Calu3 (cell line): Measurements from ENCODE around the gene ZNF57. TPM values are rescaled to one million over a fixed set of nuclear protein-coding genes. Genes with fewer than 3 reads are reported as not detected.

Source experiments
- BruUV-seq: library from RNA; stranded (reverse); fragments of 400-500 nt; replicated peaks from 2 replicates; lab custom pipeline; 2021; lab: Mats Ljungman, UMichigan
- CTCF ChIA-PET: fragments of 300-600 bp; sonication (Branson Sonifier 250); formaldehyde crosslinking; loops from one replicate; lab custom pipeline; 2022; ENCODE audit warnings: antibody characterized with exemption; lab: Charles Lee
- DNase-seq: peaks from one replicate; pipeline ENCODE4 v3.0.0; 2022
- H3K27ac Mint-ChIP-seq: one replicate; pipeline ENCODE4 v1.8.0; 2022; ENCODE audit warnings: mixed read lengths; ENCODE audit not compliant: unreplicated experiment
- H3K27me3 Mint-ChIP-seq: one replicate; pipeline ENCODE4 v1.8.0; 2022; ENCODE audit warnings: mixed read lengths; ENCODE audit not compliant: unreplicated experiment
- H3K36me3 Mint-ChIP-seq: one replicate; pipeline ENCODE4 v1.8.0; 2022; ENCODE audit warnings: mild to moderate bottlenecking, moderate library complexity, mixed read lengths; ENCODE audit not compliant: insufficient read depth, unreplicated experiment
- H3K4me1 Mint-ChIP-seq: one replicate; pipeline ENCODE4 v1.8.0; 2022; ENCODE audit warnings: mild to moderate bottlenecking, low read depth, mixed read lengths; ENCODE audit not compliant: unreplicated experiment
- H3K4me3 Mint-ChIP-seq: one replicate; pipeline ENCODE4 v1.8.0; 2022; ENCODE audit warnings: mild to moderate bottlenecking, low read depth, moderate library complexity, mixed read lengths; ENCODE audit not compliant: unreplicated experiment
- H3K9me3 Mint-ChIP-seq: one replicate; pipeline ENCODE4 v1.8.0; 2022; ENCODE audit warnings: low read depth, mixed read lengths; ENCODE audit not compliant: unreplicated experiment
- intact Hi-C: fragments of 100-400 bp; cut with micrococcal nuclease; formaldehyde crosslinking; loops from one replicate; pipeline ENCODE4 v1.10.0; 2022; ENCODE audit not compliant: unreplicated experiment
- total RNA-seq: library from RNA; stranded (reverse); gene quantifications from 2 replicates; pipeline ENCODE4 v1.2.3, GENCODE V29; 2022
- TF ChIP-seq, protein P1 (sequence below): fragments of 200-600 bp; IDR thresholded peaks from one replicate; pipeline ENCODE4 v1.8.0; 2022; ENCODE audit warnings: antibody characterized with exemption; ENCODE audit not compliant: unreplicated experiment

ZNF57 gene
- total RNA-seq, 1 experiment from 2014 or later: 6.0 TPM

GRCh38 chr19:2856457-2857050, 44.2 kb upstream of the ZNF57 start:
- peaks cover 14% of the 10 kb centered on the region for H3K36me3 Mint-ChIP-seq
- no peaks in the 10 kb centered on the region for H3K4me1 Mint-ChIP-seq
- no peak for DNase-seq
- intact Hi-C loops: no loop called here
- H3K27me3 Mint-ChIP-seq: no peaks in the 10 kb centered on the region
- no peak overlapping the region for H3K4me3 Mint-ChIP-seq
- BruUV-seq: no TSS peak
- H3K9me3 Mint-ChIP-seq: peaks cover 6% of the 10 kb centered on the region
- no peak overlapping the region for H3K27ac Mint-ChIP-seq
- TF ChIP-seq, protein P1, sequence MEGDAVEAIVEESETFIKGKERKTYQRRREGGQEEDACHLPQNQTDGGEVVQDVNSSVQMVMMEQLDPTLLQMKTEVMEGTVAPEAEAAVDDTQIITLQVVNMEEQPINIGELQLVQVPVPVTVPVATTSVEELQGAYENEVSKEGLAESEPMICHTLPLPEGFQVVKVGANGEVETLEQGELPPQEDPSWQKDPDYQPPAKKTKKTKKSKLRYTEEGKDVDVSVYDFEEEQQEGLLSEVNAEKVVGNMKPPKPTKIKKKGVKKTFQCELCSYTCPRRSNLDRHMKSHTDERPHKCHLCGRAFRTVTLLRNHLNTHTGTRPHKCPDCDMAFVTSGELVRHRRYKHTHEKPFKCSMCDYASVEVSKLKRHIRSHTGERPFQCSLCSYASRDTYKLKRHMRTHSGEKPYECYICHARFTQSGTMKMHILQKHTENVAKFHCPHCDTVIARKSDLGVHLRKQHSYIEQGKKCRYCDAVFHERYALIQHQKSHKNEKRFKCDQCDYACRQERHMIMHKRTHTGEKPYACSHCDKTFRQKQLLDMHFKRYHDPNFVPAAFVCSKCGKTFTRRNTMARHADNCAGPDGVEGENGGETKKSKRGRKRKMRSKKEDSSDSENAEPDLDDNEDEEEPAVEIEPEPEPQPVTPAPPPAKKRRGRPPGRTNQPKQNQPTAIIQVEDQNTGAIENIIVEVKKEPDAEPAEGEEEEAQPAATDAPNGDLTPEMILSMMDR: no peak
- CTCF ChIA-PET: no interaction called here

DNA sequence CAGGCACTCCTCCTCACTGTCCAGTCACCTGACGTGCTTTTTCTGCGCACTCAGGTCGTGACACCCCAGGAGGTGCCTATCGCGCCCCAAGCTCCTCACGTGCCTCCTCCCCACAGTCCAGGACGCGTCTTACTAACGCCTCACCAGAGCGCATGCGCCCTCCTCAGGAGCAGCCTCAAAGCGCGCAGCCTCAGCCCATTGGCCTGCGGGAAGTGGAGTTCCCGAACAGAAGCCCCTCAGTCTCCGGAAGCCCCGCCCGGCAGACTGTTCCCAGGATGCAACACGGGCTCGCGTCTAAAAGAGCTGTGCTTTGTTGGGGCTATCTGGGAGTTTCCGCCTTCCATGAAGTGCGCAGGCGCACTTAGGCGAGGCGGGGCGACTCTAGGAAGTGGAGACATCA, 41.9 kb upstream of the ZNF57 start:
- no peak overlapping the region for H3K4me3 Mint-ChIP-seq
- intact Hi-C loops: no loop called here
- no peak overlapping the region for H3K27ac Mint-ChIP-seq
- no peaks in the 10 kb centered on the region for H3K4me1 Mint-ChIP-seq
- CTCF ChIA-PET: no interaction called here
- DNase-seq: no peak
- no peaks in the 10 kb centered on the region for H3K36me3 Mint-ChIP-seq
- H3K27me3 Mint-ChIP-seq: no peaks in the 10 kb centered on the region
- TF ChIP-seq, protein P1: no peak
- BruUV-seq: no TSS peak
- H3K9me3 Mint-ChIP-seq: peaks cover 9% of the 10 kb centered on the region

DNA sequence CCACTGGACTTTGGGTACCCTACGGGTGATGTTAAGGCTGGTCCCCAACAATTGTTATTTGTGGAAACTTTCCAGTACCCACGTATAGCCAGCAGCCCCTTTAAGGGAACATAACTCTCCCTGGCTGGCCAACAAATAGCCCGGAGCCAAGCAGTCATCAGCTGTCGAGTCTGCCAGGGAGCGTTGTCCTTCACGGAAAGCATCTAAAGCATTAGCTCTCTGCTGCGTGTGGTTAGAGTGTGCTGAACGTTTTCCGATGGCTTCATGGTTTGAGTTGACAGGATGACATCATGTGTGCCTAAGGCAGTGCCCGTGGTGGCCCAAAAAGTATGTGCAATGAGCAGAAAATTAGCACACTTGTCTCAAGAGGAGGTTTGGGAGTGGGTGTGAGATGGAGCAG, 36.9 kb upstream of the ZNF57 start:
- intact Hi-C loops: no loop called here

GRCh38 chr19:2865334-2866100, 35.2 kb upstream of the ZNF57 start:
- CTCF ChIA-PET: no interaction called here
- peaks cover 6% of the 10 kb centered on the region for H3K9me3 Mint-ChIP-seq
- no peak overlapping the region for H3K27ac Mint-ChIP-seq
- intact Hi-C loops: no loop called here
- no peaks in the 10 kb centered on the region for H3K27me3 Mint-ChIP-seq
- no peak overlapping the region for H3K4me3 Mint-ChIP-seq
- no peaks in the 10 kb centered on the region for H3K36me3 Mint-ChIP-seq
- TF ChIP-seq, protein P1: no peak
- peaks cover 9% of the 10 kb centered on the region for H3K4me1 Mint-ChIP-seq
- no TSS peak for BruUV-seq
- DNase-seq: no peak

More for the DNA sequence above, 36.9 kb upstream of the ZNF57 start:
- peaks cover 6% of the 10 kb centered on the region for H3K9me3 Mint-ChIP-seq
- BruUV-seq: no TSS peak
- TF ChIP-seq, protein P1: no peak
- DNase-seq: no peak
- H3K36me3 Mint-ChIP-seq: no peaks in the 10 kb centered on the region
- H3K4me3 Mint-ChIP-seq: no peak overlapping the region
- H3K27me3 Mint-ChIP-seq: no peaks in the 10 kb centered on the region
- peaks cover 9% of the 10 kb centered on the region for H3K4me1 Mint-ChIP-seq
- H3K27ac Mint-ChIP-seq: no peak overlapping the region
- CTCF ChIA-PET: no interaction called here
